ENCODE results near the gene CALHM1. TPM values are rescaled to one million over a fixed set of nuclear protein-coding genes. Genes with fewer than 3 reads are reported as not detected.

Gene CALHM1
- total and polyA plus RNA-seq, 2 experiments from 2014 or later, result 0.08 TPM; not detected in 1

GRCh38 chr10:103469201-103469600 is 10.5 kb upstream of the CALHM1 start:
- no peak overlapping the region for H3K27ac ChIP-seq
- H4K20me1 ChIP-seq (ENCODE audit: insufficient read depth), result no peaks in the 10 kb centered on the region
- no peaks in the 10 kb centered on the region for H3K36me3 ChIP-seq (ENCODE audit: low read depth)
- no peak overlapping the region for H3K4me2 ChIP-seq (ENCODE audit: unreplicated experiment)
- DNase-seq, result no peak
- WGBS, 2 experiments (ENCODE audit: low coverage in 1 of 2, low lambda C conversion rate in 2 of 2, missing lambda C conversion rate in 2 of 2), result 50 to 54% methylated on average over 5 of the region's 5 CpGs
- in situ Hi-C loops (cut with MboI), result no loop called here
- H3K27me3 ChIP-seq (replicated peaks; ENCODE audit: insufficient read depth), result no peaks in the 10 kb centered on the region
- H3K4me3 ChIP-seq, result no peak overlapping the region
- no peaks in the 10 kb centered on the region for H3F3A ChIP-seq (ENCODE audit: insufficient read depth)
- no peaks in the 10 kb centered on the region for H3K9me2 ChIP-seq (ENCODE audit: insufficient read depth)
- no peaks in the 10 kb centered on the region for H3K79me2 ChIP-seq (ENCODE audit: insufficient read depth)
- H3K9ac ChIP-seq, result no peak overlapping the region
- H3K9me3 ChIP-seq (ENCODE audit: low read depth), result no peaks in the 10 kb centered on the region
- TF ChIP-seq EZH2 (IDR thresholded peaks at IDR 0.05; ENCODE audit: insufficient read depth, poor library complexity, severe bottlenecking) (no peak), EZH2phosphoT487 (IDR thresholded peaks at IDR 0.05; ENCODE audit: insufficient read depth, low read depth) (no peak)
- no peaks in the 10 kb centered on the region for H3K4me1 ChIP-seq (ENCODE audit: insufficient read depth)
- no peak overlapping the region for H2AFZ ChIP-seq

- in situ Hi-C loops (cut with MboI), result no loop called here
- H2AFZ ChIP-seq, result no peak overlapping the region
- H3K9me2 ChIP-seq (ENCODE audit: insufficient read depth), result no peaks in the 10 kb centered on the region
- no peak overlapping the region for H3K4me2 ChIP-seq (ENCODE audit: unreplicated experiment)
- DNase-seq, result no peak
- no peak overlapping the region for H3K4me3 ChIP-seq
- TF ChIP-seq EZH2 (IDR thresholded peaks at IDR 0.05; ENCODE audit: insufficient read depth, poor library complexity, severe bottlenecking) (no peak), EZH2phosphoT487 (IDR thresholded peaks at IDR 0.05; ENCODE audit: insufficient read depth, low read depth) (no peak)
- no peak overlapping the region for H3K27ac ChIP-seq
- no peak overlapping the region for H3K9ac ChIP-seq
- H3K9me3 ChIP-seq (ENCODE audit: low read depth), result no peaks in the 10 kb centered on the region
- no peaks in the 10 kb centered on the region for H3K4me1 ChIP-seq (ENCODE audit: insufficient read depth)
- no peaks in the 10 kb centered on the region for H3K27me3 ChIP-seq (replicated peaks; ENCODE audit: insufficient read depth)
- H3K79me2 ChIP-seq (ENCODE audit: insufficient read depth), result no peaks in the 10 kb centered on the region
- no peaks in the 10 kb centered on the region for H4K20me1 ChIP-seq (ENCODE audit: insufficient read depth)
- 86 to 91% methylated on average over 7 of the region's 7 CpGs for WGBS, 2 experiments (ENCODE audit: low coverage in 1 of 2, low lambda C conversion rate in 2 of 2, missing lambda C conversion rate in 2 of 2)
- H3F3A ChIP-seq (ENCODE audit: insufficient read depth), result no peaks in the 10 kb centered on the region
- no peaks in the 10 kb centered on the region for H3K36me3 ChIP-seq (ENCODE audit: low read depth)
These were observed 8.7 kb upstream of the CALHM1 start for GRCh38 chr10:103467406-103467805.

- TF ChIP-seq EZH2 (IDR thresholded peaks at IDR 0.05; ENCODE audit: insufficient read depth, poor library complexity, severe bottlenecking) (no peak), EZH2phosphoT487 (IDR thresholded peaks at IDR 0.05; ENCODE audit: insufficient read depth, low read depth) (no peak)
- H3K9ac ChIP-seq, result no peak overlapping the region
- no peak for DNase-seq
- no peaks in the 10 kb centered on the region for H3K27me3 ChIP-seq (replicated peaks; ENCODE audit: insufficient read depth)
- WGBS, 2 experiments (ENCODE audit: low coverage in 1 of 2, low lambda C conversion rate in 2 of 2, missing lambda C conversion rate in 2 of 2), result 72 to 77% methylated on average over 3 of the region's 3 CpGs
- no peaks in the 10 kb centered on the region for H3K79me2 ChIP-seq (ENCODE audit: insufficient read depth)
- H3K36me3 ChIP-seq (ENCODE audit: low read depth), result no peaks in the 10 kb centered on the region
- no peaks in the 10 kb centered on the region for H3K9me3 ChIP-seq (ENCODE audit: low read depth)
- no peak overlapping the region for H3K27ac ChIP-seq
- H2AFZ ChIP-seq, result no peak overlapping the region
- no peaks in the 10 kb centered on the region for H4K20me1 ChIP-seq (ENCODE audit: insufficient read depth)
- no peak overlapping the region for H3K4me2 ChIP-seq (ENCODE audit: unreplicated experiment)
- H3K9me2 ChIP-seq (ENCODE audit: insufficient read depth), result no peaks in the 10 kb centered on the region
- H3F3A ChIP-seq (ENCODE audit: insufficient read depth), result no peaks in the 10 kb centered on the region
- in situ Hi-C loops (cut with MboI), result no loop called here
- no peaks in the 10 kb centered on the region for H3K4me1 ChIP-seq (ENCODE audit: insufficient read depth)
- no peak overlapping the region for H3K4me3 ChIP-seq
These were observed 8.0 kb upstream of the CALHM1 start for GRCh38 chr10:103466734-103467133.

GRCh38 chr10:103465411-103466179 is 6.9 kb upstream of the CALHM1 start:
- Histone ChIP-seq H3K9ac (no peak overlapping the region), H3K27me3 (replicated peaks; ENCODE audit: insufficient read depth) (no peaks in the 10 kb centered on the region), H2AFZ (no peak overlapping the region), H4K20me1 (ENCODE audit: insufficient read depth) (no peaks in the 10 kb centered on the region), H3K9me3 (ENCODE audit: low read depth) (no peaks in the 10 kb centered on the region), H3K4me2 (ENCODE audit: unreplicated experiment) (no peak overlapping the region), H3K4me3 (no peak overlapping the region), H3K27ac (no peak overlapping the region), H3K79me2 (ENCODE audit: insufficient read depth) (no peaks in the 10 kb centered on the region), H3K4me1 (ENCODE audit: insufficient read depth) (no peaks in the 10 kb centered on the region), H3K9me2 (ENCODE audit: insufficient read depth) (no peaks in the 10 kb centered on the region), H3F3A (ENCODE audit: insufficient read depth) (no peaks in the 10 kb centered on the region), H3K36me3 (ENCODE audit: low read depth) (no peaks in the 10 kb centered on the region)
- 77 to 89% methylated on average over 13 to 14 of the region's 14 CpGs for WGBS, 2 experiments (ENCODE audit: low coverage in 1 of 2, low lambda C conversion rate in 2 of 2, missing lambda C conversion rate in 2 of 2)
- TF ChIP-seq EZH2 (IDR thresholded peaks at IDR 0.05; ENCODE audit: insufficient read depth, poor library complexity, severe bottlenecking) (no peak), EZH2phosphoT487 (IDR thresholded peaks at IDR 0.05; ENCODE audit: insufficient read depth, low read depth) (no peak)
- in situ Hi-C loops (cut with MboI), result no loop called here
- DNase-seq, result no peak
